HG03025 (cell line): ENCODE data around the gene SPPL3.
"Not testable (repeated sequence)": the region's sequence is repeated elsewhere in the genome, so short reads cannot be mapped to it uniquely, and the experiment has no call there.

Source experiments
- ATAC-seq: cut with Tn5 transposase; IDR thresholded peaks from one replicate; pipeline ENCODE4 v1.9.1; 2021; ENCODE audit warnings: mild to moderate bottlenecking, moderate library complexity; ENCODE audit not compliant: unreplicated experiment, low FRiP score

The SPPL3 gene

DNA sequence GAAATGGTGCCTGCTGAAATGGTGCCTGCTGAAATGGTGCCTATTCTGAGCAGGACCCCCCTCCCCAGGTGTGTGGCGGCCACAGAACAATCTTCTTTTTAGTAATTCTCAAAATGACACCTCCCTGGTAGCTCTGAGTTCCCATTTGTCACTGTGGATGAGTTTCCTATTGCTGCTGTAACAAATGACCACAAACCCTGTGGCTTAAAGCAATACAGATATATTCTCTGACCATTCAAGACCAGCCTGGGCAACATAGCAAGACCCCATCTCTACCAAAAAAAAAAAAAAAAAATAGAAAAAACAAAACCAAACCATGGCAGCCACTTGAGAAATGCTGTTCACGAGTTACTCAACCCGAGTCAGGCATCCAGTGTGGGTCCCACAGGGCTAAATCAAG, 170.6 kb downstream of the SPPL3 start:
- no peak for ATAC-seq

DNA sequence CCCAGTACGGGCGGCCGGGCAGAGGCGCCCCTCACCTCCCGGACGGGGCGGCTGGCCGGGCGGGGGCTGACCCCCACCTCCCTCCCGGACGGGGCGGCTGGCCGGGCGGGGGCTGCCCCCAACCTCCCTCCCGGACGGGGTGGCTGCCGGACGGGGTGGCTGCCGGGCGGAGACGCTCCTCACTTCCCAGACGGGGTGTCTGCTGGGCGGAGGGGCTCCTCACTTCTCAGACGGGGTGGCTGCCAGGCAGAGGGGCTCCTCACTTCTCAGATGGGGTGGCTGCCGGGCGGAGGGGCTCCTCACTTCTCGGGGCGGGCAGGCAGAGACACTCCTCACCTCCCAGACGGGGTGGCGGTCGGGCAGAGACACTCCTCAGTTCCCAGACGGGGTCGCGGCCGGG, 172.0 kb downstream of the SPPL3 start:
- ATAC-seq: not testable (repeated sequence)

DNA sequence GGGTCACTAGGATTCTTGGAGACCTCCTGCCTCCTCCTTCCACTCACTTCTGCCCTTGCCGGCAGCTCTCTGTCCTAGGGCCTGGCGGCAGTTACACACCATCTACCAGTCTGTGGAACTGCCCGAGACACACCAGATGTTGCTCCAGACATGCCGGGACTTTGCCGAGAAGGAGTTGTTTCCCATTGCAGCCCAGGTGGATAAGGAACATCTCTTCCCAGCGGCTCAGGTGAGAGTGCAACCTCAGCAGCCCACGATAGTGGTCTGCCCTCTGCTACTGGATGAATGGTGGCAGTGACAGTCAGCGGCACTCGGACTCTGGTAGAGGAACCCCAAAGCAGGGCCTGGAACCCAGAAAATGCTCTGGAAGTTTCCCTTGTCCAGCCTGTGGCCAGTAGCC, 177.2 kb downstream of the SPPL3 start:
- ATAC-seq: no peak

DNA sequence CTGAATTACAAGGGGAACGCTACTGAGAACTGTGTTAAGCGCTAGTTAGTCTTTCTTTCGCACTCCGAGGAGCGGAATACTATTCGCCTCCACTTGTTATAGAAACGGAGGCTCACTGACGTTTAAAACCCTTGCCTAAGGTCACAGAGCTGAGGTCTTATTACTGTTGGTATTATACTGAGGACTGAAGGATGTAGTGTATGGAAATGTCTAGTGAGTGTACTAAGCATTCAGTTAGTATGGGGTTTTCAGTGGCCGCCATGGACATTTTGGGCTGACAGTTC, 177.7 kb downstream of the SPPL3 start:
- ATAC-seq: no peak

DNA sequence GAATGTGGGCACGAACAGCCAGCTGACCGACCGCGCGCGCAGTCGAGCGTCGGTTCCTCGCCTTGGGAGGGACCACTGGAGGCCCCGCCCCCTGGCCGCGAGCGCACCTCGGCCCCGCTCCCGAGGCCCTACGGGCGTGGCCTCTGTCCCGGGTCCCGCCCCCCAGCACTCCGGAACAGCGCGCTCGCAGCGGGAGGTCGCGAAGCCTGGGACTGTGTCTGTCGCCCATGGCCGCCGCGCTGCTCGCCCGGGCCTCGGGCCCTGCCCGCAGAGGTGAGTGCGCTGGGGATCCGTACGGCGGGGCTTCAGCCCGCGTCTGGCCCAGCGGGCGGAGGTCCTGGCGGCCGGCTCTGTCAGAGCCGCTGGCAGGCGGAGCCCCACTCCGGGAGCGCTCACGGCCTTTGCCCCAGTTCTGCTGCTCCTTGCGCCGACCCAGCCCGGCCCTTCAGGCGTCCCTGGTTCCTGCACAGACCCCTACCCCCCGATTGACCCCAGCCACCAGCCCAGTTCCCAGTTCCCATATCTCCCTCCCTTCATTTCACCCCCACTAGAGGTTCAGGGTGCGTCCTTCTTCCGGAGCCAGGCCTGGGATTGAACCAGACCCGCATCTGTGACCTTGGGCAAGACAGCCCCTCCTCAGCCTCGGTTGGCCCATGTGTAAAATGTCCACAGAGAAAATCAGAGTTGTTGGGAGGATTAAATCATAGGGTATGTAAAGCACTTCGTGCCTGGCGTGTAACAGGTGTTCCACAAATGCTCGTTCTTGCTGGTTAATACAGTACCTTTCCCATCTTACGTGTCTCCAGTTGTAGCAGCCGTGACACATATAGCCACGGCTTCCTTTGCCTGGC, 178.3 kb downstream of the SPPL3 start, which contains the start of gene ACADS:
Gene ACADS, plus strand, starts transcription at position 168 of the 851 bp plus-strand sequence. Its CDS starts 60 bp downstream, at position 228.
- ATAC-seq: peak; percentile 87

DNA sequence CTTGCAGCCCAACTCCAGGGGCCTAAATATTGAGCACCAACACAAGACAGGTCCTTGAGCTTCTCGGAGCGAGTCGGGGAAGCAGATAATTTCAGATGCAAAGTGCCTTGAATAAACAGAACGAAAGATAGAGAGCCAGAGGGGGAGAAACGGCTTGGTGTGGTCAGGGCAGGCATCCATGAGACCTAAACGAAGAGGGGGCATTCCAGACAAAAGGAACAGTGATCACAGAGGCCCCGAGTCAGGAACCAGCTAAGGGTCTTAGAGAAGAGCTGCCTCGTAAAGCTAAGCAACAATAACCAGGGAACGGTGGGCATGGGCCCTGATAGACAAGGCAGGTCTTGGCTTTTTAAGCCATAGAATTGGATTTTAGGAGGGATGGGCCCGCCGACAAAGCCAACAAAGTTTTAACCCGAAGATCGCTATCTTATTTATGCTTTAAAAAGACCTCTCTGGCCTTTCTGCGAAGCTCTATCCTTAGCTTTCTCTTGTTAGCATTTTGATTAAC, 179.0 kb downstream of the SPPL3 start:
- ATAC-seq: no peak

DNA sequence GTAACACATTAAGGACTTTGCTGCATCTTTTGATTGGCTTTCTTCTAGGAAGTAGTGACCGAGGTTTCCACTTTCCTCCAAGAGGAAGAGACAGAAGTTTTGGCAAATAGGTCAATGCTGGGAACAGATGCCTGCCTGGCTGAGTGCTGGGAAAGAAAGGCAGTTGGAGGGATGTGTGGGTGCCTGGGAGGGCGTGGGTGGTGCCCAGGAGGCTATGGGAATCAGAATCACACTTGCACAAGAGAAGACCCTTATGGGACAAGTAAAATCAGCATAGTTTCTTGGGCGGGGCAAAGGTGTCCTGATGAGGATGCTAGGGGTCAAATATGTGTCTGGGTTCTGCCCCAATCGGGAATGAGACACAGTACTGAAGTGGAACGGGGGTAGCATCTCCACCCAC, 179.4 kb downstream of the SPPL3 start:
- ATAC-seq: no peak

DNA sequence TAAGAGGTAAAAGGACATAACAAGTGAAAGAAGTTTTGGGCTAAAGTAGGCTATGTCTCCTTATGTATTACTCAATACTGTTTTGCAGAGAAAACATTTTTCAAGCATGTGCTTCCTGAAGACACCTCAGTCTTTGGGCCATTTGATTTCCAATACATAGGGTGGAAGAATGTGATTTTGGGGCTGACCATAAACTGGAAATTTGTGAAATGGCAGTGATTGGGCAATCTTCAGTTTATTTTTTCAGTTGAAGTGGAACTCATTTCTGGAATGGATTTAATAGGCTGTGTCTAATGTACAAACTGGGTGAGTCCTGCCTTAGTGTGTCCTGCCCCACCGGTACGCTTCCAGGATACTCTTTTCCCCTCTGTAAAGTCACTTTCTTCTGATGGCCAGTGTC, 181.4 kb downstream of the SPPL3 start:
- no peak for ATAC-seq

DNA sequence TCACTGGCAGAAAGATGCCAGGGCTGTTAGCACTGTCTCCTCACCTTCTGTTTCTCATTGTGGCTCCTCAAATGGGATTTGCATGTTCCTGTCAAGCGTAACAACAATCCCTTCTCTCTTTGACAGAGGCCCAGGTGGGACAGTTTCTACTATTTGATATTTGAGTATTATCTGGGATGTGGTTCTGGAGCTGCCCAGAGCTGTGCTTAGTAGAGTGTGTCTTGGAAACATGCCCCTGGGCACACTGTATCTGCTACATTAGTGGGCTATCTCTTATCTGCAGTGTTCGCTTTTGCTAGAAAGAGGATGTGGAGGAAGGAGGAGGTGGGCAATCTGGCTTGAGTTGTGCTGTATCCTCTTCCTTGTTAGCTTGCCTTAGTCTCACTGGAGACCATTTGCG, 182.3 kb downstream of the SPPL3 start:
- no peak for ATAC-seq

DNA sequence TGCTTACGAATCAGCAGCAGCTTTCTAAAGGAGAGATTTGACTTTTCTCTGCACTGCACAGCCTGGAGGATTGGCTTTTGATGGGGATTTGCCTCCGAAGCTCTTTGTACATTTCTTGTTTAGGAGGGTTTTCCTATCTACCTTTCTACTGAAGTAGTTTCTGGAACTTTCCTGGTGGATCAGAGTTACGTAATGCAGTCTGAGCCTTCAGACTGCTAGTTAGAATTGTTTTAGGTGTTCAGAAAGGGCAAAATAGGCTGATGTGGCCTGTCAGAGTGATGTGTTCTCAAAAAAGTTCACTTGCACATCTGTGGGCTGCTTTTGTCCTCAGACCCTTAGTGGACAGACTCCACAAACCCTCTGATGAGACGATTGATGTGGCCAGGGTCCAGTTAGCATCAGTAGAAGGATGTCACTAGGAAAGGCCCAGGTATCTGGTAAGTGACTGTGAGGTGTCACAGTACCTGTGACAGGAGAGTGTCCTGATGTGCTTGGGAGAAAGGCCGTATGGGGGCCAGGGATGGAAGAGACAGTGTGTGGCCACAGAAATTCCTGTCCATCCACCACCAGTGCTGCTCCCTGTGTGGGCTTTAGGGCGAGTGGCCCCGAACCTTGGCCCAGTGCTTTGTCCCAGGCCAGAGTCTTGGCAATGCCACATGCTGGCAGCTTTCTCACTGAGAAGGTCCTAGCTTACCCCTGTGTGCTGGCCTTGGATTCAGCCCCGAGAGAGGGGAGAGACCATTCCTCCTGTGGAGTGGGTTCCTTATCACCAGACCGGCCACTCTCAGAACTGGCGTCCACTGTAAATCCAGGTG, 183.0 kb downstream of the SPPL3 start:
- no peak for ATAC-seq

DNA sequence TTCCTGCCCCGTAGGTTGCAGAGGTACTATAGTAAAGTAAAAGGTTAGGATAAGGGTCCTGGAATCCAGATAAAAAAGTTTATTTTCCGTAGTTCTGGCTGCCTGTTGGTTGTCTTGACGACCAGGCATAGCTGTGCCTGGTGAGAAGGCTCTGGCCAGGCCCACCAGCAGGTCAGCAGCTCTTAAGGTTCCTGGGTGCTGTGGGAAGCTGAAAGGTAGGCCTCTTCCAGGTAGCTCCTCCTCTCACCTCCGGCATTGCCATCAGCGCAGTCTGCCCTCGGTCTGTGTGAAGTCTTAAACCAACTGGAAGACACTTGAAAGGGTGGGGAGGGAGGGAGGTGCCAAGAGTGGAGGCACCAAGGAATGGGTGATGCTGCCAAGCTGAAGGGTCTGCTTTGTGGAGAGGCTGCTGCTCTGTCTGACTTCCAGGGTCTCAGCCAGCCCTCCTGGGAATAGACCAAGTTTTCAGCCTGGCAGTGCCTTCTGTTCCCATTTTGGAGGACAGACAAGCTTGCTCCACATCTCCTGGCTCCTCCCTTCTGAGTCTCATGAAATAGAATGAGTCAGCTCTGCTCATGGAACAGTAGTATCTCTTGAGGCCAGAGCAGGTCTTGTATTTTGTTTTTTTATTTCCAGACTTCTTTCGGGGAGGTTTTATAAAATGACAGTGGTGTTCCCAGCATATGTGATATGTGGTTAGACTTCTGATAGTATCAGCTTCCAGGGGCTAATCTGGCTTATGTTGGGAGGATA, 183.7 kb downstream of the SPPL3 start:
- ATAC-seq: no peak

DNA sequence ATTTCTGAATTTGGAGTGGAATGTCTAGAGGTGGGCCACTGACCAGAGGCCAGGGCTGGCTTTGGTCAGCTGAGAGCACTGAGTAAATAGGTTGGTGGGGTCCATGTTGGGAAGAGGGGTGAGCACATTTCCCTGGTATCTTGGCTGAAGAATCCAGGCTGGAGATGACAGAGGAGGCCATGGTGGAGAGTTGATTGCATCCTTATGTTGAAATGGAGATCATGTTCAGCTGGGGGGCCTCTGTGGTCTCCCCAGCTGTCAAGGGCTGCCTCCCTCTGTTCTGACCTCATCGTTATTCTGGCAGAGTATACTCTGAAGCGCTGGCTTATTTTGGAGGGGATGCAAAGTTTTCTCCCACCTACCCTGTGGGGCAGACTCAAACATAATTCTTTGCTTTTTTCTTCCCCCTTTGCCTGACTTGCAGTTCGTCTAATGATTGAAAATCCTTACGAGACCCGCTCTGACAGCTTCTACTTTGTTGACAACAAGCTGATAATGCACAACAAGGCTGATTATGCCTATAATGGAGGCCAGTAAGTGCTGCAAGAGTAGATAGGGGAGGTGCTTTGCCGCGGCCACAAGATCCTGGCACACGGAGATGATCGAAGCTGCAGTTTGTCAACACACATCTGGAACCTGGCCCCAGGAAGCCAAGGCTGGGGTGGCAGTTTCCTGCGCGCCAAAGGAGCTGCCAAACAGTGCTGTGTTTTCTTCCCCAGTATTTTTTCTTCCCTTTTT, 184.5 kb downstream of the SPPL3 start:
- ATAC-seq: no peak

DNA sequence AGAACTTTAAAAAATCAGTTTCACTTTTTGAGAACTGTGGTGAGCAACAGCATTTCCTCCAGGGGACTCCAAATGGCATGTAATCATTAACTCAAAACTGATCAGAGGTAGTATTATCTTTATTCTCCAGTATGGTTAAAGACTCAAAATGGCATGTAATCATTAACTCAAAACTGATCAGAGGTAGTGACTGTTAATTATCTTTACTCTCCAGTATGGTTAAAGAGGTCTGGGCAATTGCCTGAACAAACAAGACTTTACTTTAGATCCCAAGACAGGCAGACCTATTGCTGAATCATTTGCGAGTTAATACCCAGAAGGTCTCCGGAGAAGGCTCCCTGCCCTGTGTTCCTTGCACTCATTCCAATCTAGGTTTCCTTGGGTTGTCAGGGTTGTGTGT, 185.1 kb downstream of the SPPL3 start:
- ATAC-seq: no peak

DNA sequence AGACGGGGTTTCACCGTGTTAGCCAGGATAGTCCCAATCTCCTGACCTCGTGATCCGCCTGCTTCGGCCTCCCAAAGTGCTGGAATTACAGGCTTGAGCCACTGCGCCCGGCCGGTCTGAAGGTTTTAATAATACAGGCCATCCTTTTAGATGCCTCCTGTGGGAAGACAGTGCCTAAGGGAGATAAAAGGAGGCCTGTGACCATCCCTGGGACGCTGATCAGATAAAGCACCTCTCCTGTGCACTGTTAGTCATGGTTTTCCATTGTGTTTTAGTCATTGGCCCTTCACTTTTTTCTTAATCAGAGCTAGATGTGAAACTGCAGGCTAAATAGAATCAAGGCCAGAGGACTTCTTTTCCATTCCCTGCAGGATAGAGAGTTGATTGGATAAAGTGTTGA, 186.1 kb downstream of the SPPL3 start:
- ATAC-seq: no peak

DNA sequence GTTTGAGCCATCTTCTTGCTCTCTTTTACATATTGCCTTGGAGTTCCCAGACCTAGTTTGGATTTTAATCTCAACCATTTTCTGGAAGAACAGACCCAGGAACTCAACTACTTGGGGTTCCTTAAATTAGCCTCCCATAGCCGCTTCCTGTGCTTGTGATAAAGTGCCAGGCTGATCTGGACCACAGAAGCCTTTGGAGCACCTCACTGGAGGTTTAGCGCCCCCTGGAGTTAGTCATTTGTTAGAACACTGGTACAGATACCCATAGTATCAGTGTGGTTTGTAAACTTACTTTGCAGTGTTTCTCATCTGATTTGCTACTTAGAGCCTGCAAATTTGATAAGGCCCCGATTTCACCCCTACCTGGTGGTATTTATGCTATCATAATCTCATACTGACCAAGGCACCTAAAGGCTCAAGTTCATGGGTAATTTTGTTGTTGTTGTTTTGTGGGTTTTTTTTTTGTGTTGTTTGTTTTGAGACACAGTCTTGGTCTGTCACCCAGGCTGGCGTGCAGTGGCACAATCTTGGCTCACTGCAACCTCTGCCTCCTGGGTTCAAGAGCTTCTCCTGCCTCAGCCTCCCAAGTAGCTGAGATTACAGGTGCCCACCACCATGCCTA, 190.2 kb downstream of the SPPL3 start:
- ATAC-seq: no peak

DNA sequence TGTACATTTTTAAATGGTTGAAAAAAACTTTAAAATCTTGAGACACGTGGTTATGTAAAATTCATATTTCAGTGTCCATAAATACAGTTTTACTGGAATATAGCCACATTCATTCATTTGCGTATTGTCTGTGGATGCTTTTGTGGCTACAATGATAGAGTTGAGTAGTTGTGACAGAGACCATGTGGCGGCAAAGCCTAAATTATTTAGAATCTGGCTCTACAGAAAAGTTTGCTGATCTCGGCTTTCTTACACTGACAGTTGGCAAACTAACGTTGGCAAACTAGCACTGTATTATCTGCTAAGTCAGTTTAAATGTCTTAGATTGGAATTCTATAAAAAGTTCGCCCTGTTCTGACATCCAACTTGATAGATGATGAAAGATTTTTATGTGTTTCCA, 191.5 kb downstream of the SPPL3 start:
- ATAC-seq: no peak
